Kidney epithelial cell (primary cell): Measurements from ENCODE around the gene GUCA1C. TPM values are rescaled to one million over a fixed set of nuclear protein-coding genes. Genes with fewer than 3 reads are reported as not detected.

Experiments
- DNase-seq: peaks from one replicate; pipeline ENCODE4 v3.0.0-alpha.2; 2010; ENCODE audit warnings: low read depth
- H3K27me3 ChIP-seq: 2 replicates; pipeline ENCODE4 v1.6.0; 2011; ENCODE audit warnings: low read length; ENCODE audit not compliant: control insufficient read depth, insufficient read depth
- H3K36me3 ChIP-seq: 2 replicates; pipeline ENCODE4 v1.5.1; 2011; ENCODE audit warnings: low read length; ENCODE audit not compliant: control insufficient read depth, insufficient read depth
- H3K4me3 ChIP-seq: 2 replicates; pipeline ENCODE4 v1.5.1; 2011; ENCODE audit warnings: low read depth, mild to moderate bottlenecking, control low read depth, low read length
- total RNA-seq: library from RNA; depleted of rRNA; stranded (reverse); fragments of >200 nt; gene quantifications from 2 replicates; pipeline ENCODE4 v1.2.3, GENCODE V29; 2015
- TF ChIP-seq, protein P1 (sequence below): IDR thresholded peaks from 2 replicates; pipeline ENCODE4 v1.5.1; 2011; ENCODE audit warnings: mild to moderate bottlenecking, moderate library complexity, low read length, control low read depth, inconsistent platforms; ENCODE audit not compliant: insufficient read depth, poor library complexity, severe bottlenecking

The GUCA1C gene
- total RNA-seq, 1 donor from 2014 or later = not detected

DNA sequence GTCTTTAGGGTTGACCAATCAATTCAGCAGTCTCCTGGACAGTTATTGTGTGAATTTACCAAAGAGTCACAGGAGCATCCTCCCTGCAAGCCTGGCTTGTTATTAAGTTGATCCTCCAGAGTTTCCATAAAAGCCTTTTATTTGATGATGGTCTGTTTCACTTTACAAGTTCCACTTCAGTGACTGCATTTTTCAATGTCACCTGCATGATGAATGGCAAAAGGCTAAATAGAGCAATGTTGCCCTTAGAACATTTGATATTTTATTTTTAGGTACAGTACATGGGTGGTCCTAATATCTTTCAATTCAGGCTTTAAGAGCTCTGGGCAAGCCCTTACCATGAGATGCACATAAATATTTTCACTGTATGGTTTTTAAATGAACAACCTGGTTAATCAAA, 22.6 kb downstream of the GUCA1C start:
- Histone ChIP-seq H3K36me3 (no peaks in the 10 kb centered on the region), H3K4me3 (no peak overlapping the region), H3K27me3 (no peaks in the 10 kb centered on the region)
- no peak for DNase-seq
- TF ChIP-seq, protein P1, sequence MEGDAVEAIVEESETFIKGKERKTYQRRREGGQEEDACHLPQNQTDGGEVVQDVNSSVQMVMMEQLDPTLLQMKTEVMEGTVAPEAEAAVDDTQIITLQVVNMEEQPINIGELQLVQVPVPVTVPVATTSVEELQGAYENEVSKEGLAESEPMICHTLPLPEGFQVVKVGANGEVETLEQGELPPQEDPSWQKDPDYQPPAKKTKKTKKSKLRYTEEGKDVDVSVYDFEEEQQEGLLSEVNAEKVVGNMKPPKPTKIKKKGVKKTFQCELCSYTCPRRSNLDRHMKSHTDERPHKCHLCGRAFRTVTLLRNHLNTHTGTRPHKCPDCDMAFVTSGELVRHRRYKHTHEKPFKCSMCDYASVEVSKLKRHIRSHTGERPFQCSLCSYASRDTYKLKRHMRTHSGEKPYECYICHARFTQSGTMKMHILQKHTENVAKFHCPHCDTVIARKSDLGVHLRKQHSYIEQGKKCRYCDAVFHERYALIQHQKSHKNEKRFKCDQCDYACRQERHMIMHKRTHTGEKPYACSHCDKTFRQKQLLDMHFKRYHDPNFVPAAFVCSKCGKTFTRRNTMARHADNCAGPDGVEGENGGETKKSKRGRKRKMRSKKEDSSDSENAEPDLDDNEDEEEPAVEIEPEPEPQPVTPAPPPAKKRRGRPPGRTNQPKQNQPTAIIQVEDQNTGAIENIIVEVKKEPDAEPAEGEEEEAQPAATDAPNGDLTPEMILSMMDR = no peak

GRCh38 chr3:108918866-108919265, 34.8 kb downstream of the GUCA1C start:
- Histone ChIP-seq H3K36me3 (no peaks in the 10 kb centered on the region), H3K4me3 (no peak overlapping the region), H3K27me3 (no peaks in the 10 kb centered on the region)
- DNase-seq = no peak
- TF ChIP-seq, protein P1 = no peak

- no peaks in the 10 kb centered on the region for H3K36me3 ChIP-seq
- H3K27me3 ChIP-seq = no peaks in the 10 kb centered on the region
- TF ChIP-seq, protein P1 = peak; percentile 89
- peak; percentile 35 for DNase-seq
- no peak overlapping the region for H3K4me3 ChIP-seq
Measured at GRCh38 chr3:108914774-108915641, 38.7 kb downstream of the GUCA1C start.

GRCh38 chr3:108909799-108910198, 43.9 kb downstream of the GUCA1C start:
- no peaks in the 10 kb centered on the region for H3K27me3 ChIP-seq
- no peak for DNase-seq
- H3K4me3 ChIP-seq = no peak overlapping the region
- no peaks in the 10 kb centered on the region for H3K36me3 ChIP-seq
- TF ChIP-seq, protein P1 = no peak

DNA sequence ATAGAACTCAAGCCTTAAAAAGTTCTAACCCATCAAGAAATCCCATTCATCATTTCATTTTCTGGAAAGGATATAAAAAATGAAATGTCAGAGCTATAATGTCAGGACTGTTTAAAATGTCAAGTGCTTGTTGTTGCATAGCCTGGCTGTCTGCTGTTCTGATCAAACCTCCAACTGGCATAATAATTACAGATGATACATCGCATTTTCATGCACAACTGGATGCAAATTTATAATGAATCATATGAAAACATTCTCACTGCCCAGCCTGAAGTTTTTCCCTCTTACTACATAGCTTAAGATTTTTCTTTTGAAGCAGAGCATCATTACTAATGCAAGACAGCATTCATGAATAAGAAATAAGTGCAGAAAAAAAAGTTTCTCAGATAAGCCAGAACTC, 46.5 kb downstream of the GUCA1C start:
- H3K4me3 ChIP-seq = no peak overlapping the region
- TF ChIP-seq, protein P1 = no peak
- no peak for DNase-seq
- no peaks in the 10 kb centered on the region for H3K36me3 ChIP-seq
- no peaks in the 10 kb centered on the region for H3K27me3 ChIP-seq

GRCh38 chr3:108899530-108899929, 54.1 kb downstream of the GUCA1C start:
- TF ChIP-seq, protein P1 = no peak
- no peak overlapping the region for H3K4me3 ChIP-seq
- no peaks in the 10 kb centered on the region for H3K27me3 ChIP-seq
- H3K36me3 ChIP-seq = no peaks in the 10 kb centered on the region
- DNase-seq = no peak
